Measurements from ENCODE around the gene GSG1L.

DNA sequence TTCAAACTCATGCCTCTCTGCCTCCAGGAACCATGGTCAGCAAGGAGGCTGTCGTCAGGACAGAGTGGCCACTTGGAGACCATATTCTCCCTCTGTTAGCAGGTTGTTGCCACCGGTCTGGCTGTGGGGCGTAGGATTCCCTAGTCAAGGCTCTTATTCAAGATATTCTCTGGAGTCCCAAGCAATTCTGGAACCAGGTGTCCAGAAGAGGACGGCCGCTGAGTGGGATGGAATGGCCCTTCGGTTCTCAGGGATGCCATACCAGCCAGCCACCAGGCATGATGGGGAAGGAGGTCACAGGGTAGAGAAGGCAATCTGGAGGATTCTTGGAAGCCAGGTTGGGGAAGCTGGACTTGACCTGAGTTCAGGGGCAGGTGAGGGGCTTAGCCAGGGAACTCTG, 173.5 kb downstream of the GSG1L start:
- TF ChIP-seq, protein P1, sequence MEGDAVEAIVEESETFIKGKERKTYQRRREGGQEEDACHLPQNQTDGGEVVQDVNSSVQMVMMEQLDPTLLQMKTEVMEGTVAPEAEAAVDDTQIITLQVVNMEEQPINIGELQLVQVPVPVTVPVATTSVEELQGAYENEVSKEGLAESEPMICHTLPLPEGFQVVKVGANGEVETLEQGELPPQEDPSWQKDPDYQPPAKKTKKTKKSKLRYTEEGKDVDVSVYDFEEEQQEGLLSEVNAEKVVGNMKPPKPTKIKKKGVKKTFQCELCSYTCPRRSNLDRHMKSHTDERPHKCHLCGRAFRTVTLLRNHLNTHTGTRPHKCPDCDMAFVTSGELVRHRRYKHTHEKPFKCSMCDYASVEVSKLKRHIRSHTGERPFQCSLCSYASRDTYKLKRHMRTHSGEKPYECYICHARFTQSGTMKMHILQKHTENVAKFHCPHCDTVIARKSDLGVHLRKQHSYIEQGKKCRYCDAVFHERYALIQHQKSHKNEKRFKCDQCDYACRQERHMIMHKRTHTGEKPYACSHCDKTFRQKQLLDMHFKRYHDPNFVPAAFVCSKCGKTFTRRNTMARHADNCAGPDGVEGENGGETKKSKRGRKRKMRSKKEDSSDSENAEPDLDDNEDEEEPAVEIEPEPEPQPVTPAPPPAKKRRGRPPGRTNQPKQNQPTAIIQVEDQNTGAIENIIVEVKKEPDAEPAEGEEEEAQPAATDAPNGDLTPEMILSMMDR (conservative IDR thresholded peaks at IDR 0.05), result no peak
- TF ChIP-seq EZH2 (IDR thresholded peaks at IDR 0.05; ENCODE audit: low read depth), result no peak

All from PC-9 (cell line).